ENCODE measurements around the gene C5orf63. TPM values are rescaled to one million over a fixed set of nuclear protein-coding genes. Genes with fewer than 3 reads are reported as not detected.
A peak's percentile ranks its signal among the peaks of the same experiment; 100 is the strongest.
"Not testable (repeated sequence)": the region's sequence is repeated elsewhere in the genome, so short reads cannot be mapped to it uniquely, and the experiment has no call there.

The C5orf63 gene
- total RNA-seq, 1 experiment from 2014 or later, result 8.4 TPM

DNA sequence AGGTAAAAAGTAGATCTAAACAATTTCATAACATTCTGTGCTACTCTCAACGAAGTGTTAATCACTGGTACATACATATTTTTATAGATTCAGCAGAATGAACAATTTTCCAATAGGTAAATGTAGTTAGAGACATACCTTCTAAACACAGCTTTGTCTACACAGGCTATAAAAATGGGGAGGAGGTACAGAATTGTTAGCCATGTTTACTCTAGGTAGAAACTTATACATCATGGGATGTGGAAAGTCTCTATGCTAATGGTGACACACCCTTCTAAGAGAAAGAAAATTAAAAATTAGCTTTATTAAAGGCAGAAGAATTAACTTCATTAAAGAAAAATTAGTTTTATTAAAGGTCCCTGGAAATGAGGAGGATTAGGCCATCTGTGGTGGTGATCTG, 11.8 kb downstream of the C5orf63 start:
- peaks cover 7% of the 10 kb centered on the region; the same call in 1 of the 2 replicates for H3K9me3 ChIP-seq (replicated peaks)
- no peaks in the 10 kb centered on the region for H3K27me3 ChIP-seq

DNA sequence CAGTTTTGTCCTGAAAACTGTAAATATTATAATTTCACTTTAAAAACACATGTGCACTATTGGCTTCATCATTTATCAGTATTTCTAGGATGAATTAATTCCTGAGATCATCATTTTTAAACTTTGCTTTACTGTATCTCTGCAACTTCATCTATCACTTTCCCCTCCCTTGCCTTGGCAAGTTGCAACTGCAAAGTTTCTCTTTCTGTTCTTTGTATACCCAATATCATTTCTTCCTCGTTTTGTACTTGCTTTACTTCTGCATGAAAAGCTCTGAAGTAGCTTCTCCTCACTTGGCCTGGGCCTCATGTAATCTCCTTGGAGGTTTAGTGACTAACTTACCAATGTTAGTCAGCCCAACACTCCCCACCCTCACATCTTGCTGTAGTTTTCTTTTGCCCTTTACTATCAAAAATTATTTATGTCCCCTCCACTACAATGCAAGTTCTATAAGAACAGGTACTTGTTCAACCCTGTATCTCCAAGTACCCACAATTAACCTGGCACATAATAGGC, 12.8 kb downstream of the C5orf63 start:
- peaks cover 6% of the 10 kb centered on the region; the same call in 1 of the 2 replicates for H3K36me3 ChIP-seq
- peaks cover 7% of the 10 kb centered on the region; the same call in 1 of the 2 replicates for H3K9me3 ChIP-seq (replicated peaks)
- no peaks in the 10 kb centered on the region for H3K27me3 ChIP-seq
- no peaks in the 10 kb centered on the region for H3K4me1 ChIP-seq
- H3K4me3 ChIP-seq, result no peak overlapping the region
- H3K27ac ChIP-seq, result no peak overlapping the region
- DNase-seq, result no peak

More for the DNA sequence above, 11.8 kb downstream of the C5orf63 start:
- Histone ChIP-seq H3K4me1 (no peaks in the 10 kb centered on the region), H3K36me3 (peaks cover 6% of the 10 kb centered on the region; the same call in 1 of the 2 replicates), H3K4me3 (no peak overlapping the region), H3K27ac (no peak overlapping the region)
- no peak for DNase-seq

DNA sequence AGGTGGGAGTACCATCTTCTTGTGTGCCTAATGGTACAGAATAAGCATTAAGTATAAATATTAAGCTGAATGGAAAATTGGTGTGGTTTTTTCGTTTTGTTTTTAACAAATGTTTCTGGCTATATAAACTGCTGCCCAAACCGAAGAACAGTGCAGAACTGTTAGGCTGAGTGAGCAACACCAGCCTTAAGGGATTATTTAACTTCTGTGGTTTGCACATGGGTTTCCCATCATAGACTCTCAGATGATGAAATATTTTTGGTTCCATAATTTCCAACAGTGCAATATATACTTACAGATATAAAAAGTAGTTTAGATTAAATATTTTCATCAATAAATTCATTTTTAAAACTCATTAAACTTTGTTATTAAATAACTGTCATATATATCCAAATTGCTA, 16.4 kb downstream of the C5orf63 start:
- H3K4me3 ChIP-seq, result no peak overlapping the region
- H3K4me1 ChIP-seq, result no peaks in the 10 kb centered on the region
- peaks cover 11% of the 10 kb centered on the region; the same call in 1 of the 2 replicates for H3K9me3 ChIP-seq (replicated peaks)
- peaks cover 6% of the 10 kb centered on the region for H3K36me3 ChIP-seq
- H3K27me3 ChIP-seq, result no peaks in the 10 kb centered on the region
- DNase-seq, result no peak
- no peak overlapping the region for H3K27ac ChIP-seq

DNA sequence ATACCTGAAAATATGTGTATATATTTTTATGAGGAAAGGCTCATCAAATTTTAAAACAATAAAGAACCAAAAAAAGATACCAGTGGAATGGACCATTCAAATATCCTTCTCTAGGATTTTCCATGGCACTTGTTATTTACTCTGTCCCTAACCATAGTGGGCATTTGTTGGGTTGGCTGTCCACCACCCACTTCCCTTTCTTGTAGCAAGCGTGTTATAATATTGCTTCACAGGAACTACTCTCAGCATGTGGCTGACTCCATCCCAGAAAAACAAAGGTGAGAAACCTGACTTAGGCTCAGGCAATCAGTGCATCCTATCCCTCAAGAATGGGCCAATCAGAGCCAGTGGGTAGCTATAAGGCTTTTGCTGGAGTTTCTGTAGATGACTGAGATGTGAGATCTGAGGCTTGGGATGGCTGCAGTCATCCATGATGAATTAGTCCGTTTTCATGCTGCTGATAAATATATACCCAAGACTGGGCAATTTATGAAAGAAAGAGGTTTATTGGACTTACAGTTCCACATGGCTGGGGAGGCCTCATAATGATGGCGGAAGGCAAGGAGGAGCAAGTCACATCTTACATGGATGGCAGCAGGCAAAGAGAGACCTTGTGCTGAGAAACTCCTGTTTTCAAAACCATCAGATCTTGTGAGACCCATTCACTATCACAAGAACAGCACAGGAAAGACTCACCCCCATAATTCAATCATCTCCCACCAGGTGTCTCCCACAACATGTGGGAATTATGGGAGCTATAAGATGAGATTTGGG, 17.2 kb downstream of the C5orf63 start:
- Histone ChIP-seq H3K27me3 (no peaks in the 10 kb centered on the region), H3K36me3 (peaks cover 6% of the 10 kb centered on the region)

DNA sequence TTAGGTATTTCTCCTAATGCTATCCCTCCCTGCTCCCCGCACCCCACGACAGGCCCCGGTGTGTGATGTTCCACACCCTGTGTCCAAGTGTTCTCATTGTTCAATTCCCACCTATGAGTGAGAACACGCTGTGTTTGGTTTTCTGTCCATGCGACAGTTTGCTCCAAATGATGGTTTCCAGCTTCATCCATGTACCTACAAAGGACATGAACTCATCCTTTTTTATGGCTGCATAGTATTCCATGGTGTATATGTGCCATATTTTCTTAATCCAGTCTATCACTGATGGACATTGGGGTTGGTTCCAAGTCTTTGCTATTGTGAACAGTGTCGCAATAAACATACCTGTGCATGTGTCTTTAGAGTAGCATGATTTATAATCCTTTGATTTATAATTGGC, 19.8 kb downstream of the C5orf63 start:
- DNase-seq, H3K27ac ChIP-seq, H3K4me3 ChIP-seq, H3K4me1 ChIP-seq, H3K36me3 ChIP-seq, H3K27me3 ChIP-seq: not testable (repeated sequence)
- peaks cover 11% of the 10 kb centered on the region; the same call in 1 of the 2 replicates for H3K9me3 ChIP-seq (replicated peaks)

More for the DNA sequence above, 17.2 kb downstream of the C5orf63 start:
- H3K27ac ChIP-seq, result no peak overlapping the region
- H3K4me3 ChIP-seq, result no peak overlapping the region
- peaks cover 11% of the 10 kb centered on the region; the same call in 1 of the 2 replicates for H3K9me3 ChIP-seq (replicated peaks)
- DNase-seq, result no peak
- H3K4me1 ChIP-seq, result no peaks in the 10 kb centered on the region

DNA sequence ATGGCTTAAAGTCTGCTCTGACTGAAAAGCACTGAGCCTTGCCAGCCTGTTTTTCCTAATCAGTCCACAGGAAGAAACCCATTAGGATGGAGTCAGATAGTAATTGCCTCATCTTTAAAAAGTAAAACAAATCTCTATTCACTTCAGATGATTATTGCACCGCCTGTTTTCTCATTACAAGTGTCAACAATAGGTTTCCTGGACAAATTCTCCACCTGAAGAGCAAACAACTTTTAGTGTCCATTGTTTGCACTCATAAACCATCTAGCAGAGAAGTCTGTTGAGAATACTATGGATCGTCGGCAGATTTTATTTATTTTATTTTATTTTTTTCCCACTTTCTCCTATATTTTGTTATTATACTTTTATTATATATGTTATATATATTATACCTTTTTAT, 20.3 kb downstream of the C5orf63 start:
- no peaks in the 10 kb centered on the region for H3K4me1 ChIP-seq
- no peak for DNase-seq
- no peaks in the 10 kb centered on the region for H3K27me3 ChIP-seq
- peaks cover 6% of the 10 kb centered on the region; the same call in 1 of the 2 replicates for H3K9me3 ChIP-seq (replicated peaks)
- peaks cover under 1% of the 10 kb centered on the region for H3K36me3 ChIP-seq
- H3K27ac ChIP-seq, result no peak overlapping the region
- no peak overlapping the region for H3K4me3 ChIP-seq

DNA sequence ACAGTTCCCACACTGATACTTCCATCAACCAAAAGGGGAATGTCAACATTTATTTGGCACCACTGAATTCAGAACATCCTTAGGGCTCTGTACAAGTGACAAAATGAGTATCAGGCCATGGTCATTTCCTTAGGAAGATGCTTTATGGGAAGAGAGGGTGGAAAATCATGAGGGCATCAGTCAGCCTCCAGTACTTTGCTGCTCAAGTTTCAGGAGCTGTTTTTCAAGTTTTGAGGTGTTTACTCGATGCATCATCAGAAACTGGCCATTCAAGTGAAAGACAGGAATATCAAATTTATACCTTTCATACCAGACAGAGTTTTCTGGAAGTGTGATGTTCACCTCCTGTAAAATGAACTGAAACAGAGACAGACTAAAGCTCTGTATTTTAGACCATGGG, 21.7 kb downstream of the C5orf63 start:
- H3K4me3 ChIP-seq, result no peak overlapping the region
- H3K36me3 ChIP-seq, result no peaks in the 10 kb centered on the region; the same call in 1 of the 2 replicates
- no peaks in the 10 kb centered on the region for H3K27me3 ChIP-seq
- H3K27ac ChIP-seq, result no peak overlapping the region
- no peak for DNase-seq
- no peaks in the 10 kb centered on the region for H3K4me1 ChIP-seq
- H3K9me3 ChIP-seq (replicated peaks), result 0 out of 2 replicates have a peak, but pooled peaks cover 4% of the 10 kb centered on the region

DNA sequence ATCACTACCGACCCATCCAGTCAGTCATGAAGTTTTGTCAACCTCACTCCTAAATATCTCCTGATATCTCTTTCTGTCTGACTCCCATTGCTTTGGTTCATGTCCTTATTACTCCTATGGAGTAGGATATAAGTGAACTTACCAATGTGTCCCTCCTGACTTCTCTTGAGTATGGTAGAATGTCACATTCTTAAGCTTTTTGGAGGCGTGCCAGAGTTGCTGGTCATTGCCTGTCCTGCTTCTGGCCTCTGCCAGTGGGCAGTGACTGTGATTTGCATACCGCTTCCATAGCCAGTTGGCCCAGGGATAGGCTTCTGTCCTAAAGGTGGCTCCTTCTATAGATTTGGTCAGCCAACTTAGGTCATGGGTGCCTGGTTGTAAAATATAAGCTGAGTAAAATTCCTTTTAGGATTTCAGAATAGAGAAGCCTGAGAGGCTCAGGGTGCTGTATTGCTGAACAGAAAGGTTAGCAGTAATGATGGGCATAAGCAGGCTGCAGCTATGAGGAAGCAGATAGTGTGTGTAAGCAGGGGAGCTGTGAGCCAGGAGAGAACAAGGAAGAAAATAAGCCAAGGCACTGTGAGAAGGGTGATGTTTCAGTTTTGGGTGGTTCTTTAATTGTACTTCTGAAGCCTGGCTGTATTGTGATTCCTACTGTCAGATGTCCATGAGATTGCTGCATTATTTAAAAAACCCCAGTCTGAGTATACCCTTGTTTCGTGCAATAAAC, 26.8 kb downstream of the C5orf63 start:
- no peaks in the 10 kb centered on the region for H3K36me3 ChIP-seq
- H3K27me3 ChIP-seq, result no peaks in the 10 kb centered on the region
- H3K4me3 ChIP-seq, result no peak overlapping the region
- no peaks in the 10 kb centered on the region for H3K4me1 ChIP-seq
- no peak overlapping the region for H3K27ac ChIP-seq
- no peaks in the 10 kb centered on the region for H3K9me3 ChIP-seq (replicated peaks)
- DNase-seq, result no peak

DNA sequence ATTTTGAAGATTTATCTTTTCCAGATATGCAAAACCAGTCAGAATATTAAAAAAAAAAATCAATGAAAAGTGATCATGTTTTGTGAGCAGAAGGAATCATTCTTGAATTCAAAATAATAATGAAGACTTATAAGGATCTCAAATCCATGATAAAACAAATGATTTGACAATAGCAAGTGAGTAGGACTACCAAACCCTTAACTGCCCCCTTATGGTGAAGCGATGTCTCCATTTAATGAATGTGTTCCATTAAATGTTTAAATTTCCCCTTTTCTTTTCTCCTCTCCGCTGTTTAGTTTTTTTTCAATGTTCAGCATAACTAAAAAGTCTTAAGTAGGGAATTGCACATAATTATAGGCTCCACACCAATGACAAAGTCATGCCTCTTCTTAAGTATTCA, 30.7 kb downstream of the C5orf63 start:
- DNase-seq, result no peak
- H3K9me3 ChIP-seq (replicated peaks), result no peaks in the 10 kb centered on the region
- H3K27me3 ChIP-seq, result no peaks in the 10 kb centered on the region
- no peaks in the 10 kb centered on the region for H3K36me3 ChIP-seq
- H3K27ac ChIP-seq, result no peak overlapping the region
- H3K4me3 ChIP-seq, result no peak overlapping the region
- H3K4me1 ChIP-seq, result no peaks in the 10 kb centered on the region

DNA sequence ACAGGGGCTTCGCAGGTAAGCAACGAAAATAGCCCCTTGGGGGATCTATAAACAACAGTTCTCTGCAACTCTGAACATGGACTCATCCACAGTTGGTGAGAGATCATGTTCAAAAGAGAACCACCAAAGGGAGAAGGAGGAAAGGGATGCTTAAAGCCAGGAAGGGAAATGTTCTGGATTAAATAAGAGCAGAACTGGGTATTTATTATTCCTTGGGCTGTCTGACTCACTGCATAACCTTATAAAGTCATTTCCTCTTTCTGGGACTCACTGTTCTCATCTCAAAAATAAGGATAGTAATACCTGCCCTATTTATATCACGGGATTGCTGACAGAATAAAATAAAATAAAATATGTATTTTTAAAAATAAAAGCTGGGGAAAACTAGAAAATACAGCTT, 31.7 kb downstream of the C5orf63 start:
- Histone ChIP-seq H3K27ac (no peak overlapping the region), H3K9me3 (replicated peaks) (no peaks in the 10 kb centered on the region), H3K36me3 (no peaks in the 10 kb centered on the region), H3K4me1 (no peaks in the 10 kb centered on the region), H3K27me3 (no peaks in the 10 kb centered on the region), H3K4me3 (no peak overlapping the region)
- DNase-seq, result no peak

DNA sequence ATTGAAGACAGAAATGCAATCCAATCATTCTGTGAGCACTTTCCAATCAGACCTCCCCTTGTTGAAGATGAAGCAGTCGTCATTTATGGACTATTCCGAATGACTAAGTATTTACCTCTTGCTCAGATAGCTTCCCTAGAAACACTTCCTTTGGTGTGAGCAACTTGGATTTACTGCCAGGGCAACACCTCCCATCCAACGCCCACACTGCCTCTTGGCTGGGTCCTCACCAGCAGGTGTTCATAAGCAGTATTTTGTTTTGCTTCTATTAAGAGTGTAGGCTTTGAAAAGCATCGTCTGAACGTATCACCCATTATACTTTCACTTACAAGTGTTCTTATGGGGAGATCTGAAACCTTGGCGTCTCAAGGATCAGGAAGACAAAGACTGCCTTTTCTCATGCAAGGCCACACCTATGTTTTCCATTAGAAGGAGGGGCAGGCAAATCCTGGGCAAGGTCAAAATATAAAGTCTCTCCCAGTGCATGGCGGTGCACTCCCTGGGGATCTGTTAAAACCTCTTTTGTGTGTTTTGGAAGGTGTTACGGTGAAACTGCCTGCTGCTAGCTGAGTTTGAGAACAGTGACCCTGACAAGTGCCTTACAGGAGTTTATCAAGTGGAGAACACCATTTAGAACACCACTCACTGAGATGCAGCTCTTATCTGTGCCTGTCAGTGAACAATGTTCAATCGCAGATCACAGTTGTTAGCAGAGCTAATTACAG, 32.3 kb downstream of the C5orf63 start:
- no peak for DNase-seq
- H3K4me1 ChIP-seq, result no peaks in the 10 kb centered on the region
- no peaks in the 10 kb centered on the region for H3K36me3 ChIP-seq
- no peaks in the 10 kb centered on the region for H3K9me3 ChIP-seq (replicated peaks)
- no peak overlapping the region for H3K27ac ChIP-seq
- H3K4me3 ChIP-seq, result no peak overlapping the region
- H3K27me3 ChIP-seq, result no peaks in the 10 kb centered on the region

DNA sequence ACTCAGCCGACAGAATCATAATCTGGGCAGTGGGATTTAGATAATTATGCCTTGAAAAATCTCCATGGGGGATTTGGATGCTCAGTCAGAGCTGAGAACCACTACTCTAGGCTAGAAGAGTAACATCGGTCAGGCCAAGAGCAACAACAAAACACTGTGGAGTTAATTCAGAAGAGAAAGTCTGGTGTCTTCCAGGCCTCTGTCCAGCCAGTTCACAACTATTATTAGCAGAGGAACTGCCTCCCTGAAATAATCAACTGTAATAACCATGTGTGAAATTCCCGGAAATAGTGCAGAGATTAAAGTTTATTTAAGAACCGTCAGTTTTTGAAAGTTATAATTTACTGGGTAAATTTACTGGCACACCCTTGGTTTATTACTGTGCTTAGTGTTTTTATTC, 34.8 kb downstream of the C5orf63 start:
- H3K27ac ChIP-seq, result no peak overlapping the region
- H3K4me3 ChIP-seq, result no peak overlapping the region
- DNase-seq, result no peak
- H3K9me3 ChIP-seq (replicated peaks), result no peaks in the 10 kb centered on the region
- H3K36me3 ChIP-seq, result no peaks in the 10 kb centered on the region
- H3K4me1 ChIP-seq, result no peaks in the 10 kb centered on the region
- H3K27me3 ChIP-seq, result no peaks in the 10 kb centered on the region

DNA sequence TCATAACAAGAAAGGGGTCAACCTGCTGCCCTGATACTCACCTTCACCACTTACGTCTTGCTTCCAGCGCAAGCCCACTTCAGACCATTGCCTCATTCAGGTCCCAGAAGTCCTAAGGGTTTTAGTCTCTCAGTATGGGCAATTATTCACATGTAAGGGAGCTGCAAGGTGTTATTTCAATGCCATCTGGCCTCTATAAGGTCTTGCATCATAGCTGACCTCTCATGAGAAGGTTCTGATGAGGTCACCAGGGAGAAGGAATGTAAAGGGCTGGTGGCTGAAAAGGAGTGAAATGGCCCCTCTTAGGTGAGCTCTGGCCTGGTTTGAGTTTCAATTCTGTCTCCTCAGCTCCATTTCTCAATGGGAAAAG, 41.5 kb downstream of the C5orf63 start:
- no peaks in the 10 kb centered on the region for H3K27me3 ChIP-seq
- no peak for DNase-seq
- no peaks in the 10 kb centered on the region for H3K36me3 ChIP-seq
- H3K4me3 ChIP-seq, result no peak overlapping the region
- 0 out of 2 replicates have a peak, but pooled peaks cover 3% of the 10 kb centered on the region for H3K4me1 ChIP-seq
- H3K27ac ChIP-seq, result no peak overlapping the region
- H3K9me3 ChIP-seq (replicated peaks), result no peaks in the 10 kb centered on the region

DNA sequence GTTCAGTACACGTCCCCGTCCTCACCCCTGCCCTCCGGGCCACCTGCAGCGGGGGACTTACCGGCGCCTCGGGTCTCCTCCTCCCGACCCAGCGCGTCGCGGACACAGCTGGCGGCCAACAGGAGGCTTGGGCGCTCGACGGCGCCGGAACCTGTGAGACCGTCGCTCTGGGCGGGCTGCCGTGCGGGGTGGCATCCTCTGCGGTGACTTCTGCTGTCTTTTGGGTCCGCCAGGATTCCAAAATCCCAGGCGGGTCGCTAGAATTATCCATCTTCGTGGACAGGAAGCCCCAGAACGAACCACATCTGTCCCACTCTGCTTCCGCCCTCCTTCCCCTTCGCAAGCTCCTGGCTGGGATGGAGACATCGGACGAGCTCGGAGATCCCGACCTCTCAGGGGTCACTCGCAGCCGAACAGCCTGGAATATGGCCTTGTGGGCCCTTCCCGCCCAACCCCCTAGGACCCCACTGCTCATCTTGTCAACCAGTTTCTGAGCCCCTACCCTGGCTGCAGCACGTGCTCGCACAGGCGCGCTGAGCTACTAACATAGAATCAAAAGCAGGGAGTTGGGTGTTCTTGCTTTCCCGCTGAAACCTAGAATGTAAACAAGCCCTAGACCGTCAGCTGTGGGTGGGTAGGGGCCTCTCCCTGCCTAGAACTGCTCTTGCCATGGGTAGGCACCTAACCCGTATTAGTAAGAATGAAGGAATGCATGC, 42.0 kb downstream of the C5orf63 start:
- Histone ChIP-seq H3K36me3 (no peaks in the 10 kb centered on the region), H3K9me3 (replicated peaks) (no peaks in the 10 kb centered on the region), H3K27ac (peak overlapping the region; percentile 76), H3K4me3 (peak overlapping the region; percentile 90), H3K4me1 (0 out of 2 replicates have a peak, but pooled peaks cover 3% of the 10 kb centered on the region), H3K27me3 (no peaks in the 10 kb centered on the region)
- peak in 1 of 2 experiments; percentile 24 for DNase-seq
